HEK293 (cell line): ENCODE data around the gene HOXD9.

ENCODE experiments used
- CTCF ChIP-seq: fragments of 450-650 bp; formaldehyde crosslinking; IDR thresholded peaks from 2 replicates; pipeline ENCODE4 v1.5.1; 2016; ENCODE audit warnings: missing biosample characterization, missing genetic modification characterization
- PATZ1 ChIP-seq: fragments of 450-650 bp; formaldehyde crosslinking; IDR thresholded peaks from 2 replicates; pipeline ENCODE4 v1.5.1; 2016; ENCODE audit warnings: missing biosample characterization, missing genetic modification characterization
- REST ChIP-seq: fragments of 450-650 bp; formaldehyde crosslinking; IDR thresholded peaks from 2 replicates; pipeline ENCODE4 v1.5.1; 2016; ENCODE audit warnings: missing biosample characterization, missing genetic modification characterization
- SCRT1 ChIP-seq: fragments of 450-650 bp; formaldehyde crosslinking; IDR thresholded peaks from 2 replicates; pipeline ENCODE4 v1.5.1; 2016; ENCODE audit warnings: missing biosample characterization, missing genetic modification characterization, borderline replicate concordance
- YY1 ChIP-seq: fragments of 450-650 bp; formaldehyde crosslinking; IDR thresholded peaks from 2 replicates; pipeline ENCODE4 v1.5.1; 2018; ENCODE audit warnings: missing biosample characterization, missing genetic modification characterization
- ZBTB6 ChIP-seq: fragments of 450-650 bp; formaldehyde crosslinking; IDR thresholded peaks from 2 replicates; pipeline ENCODE4 v1.5.1; 2017; ENCODE audit warnings: missing biosample characterization, missing genetic modification characterization
- ZFP3 ChIP-seq: fragments of 450-650 bp; formaldehyde crosslinking; IDR thresholded peaks from 2 replicates; pipeline ENCODE4 v1.5.1; 2016; ENCODE audit warnings: low read depth, missing biosample characterization, missing genetic modification characterization
- ZNF184 ChIP-seq: fragments of 450-650 bp; IDR thresholded peaks from 2 replicates; pipeline ENCODE4 v1.5.1; 2018; ENCODE audit warnings: missing biosample characterization, mild to moderate bottlenecking, missing genetic modification characterization
- ZNF274 ChIP-seq, 2 experiments: fragments of 200-500 bp in 1 of 2; fragments of 450-650 bp in 1 of 2; sonication (Bioruptor generic) in 1 of 2; formaldehyde crosslinking in 1 of 2; IDR thresholded peaks; 2 replicates each; pipeline versions ENCODE4 v1.5.1 to v1.6.1; 2014 to 2016; ENCODE audit warnings: borderline replicate concordance in 1 of 2, inconsistent platforms in 1 of 2, low read length in 1 of 2, missing biosample characterization in 1 of 2, missing genetic modification characterization in 1 of 2
- ZNF302 ChIP-seq: fragments of 450-650 bp; formaldehyde crosslinking; IDR thresholded peaks from 2 replicates; pipeline ENCODE4 v1.5.1; 2016; ENCODE audit warnings: missing biosample characterization, missing genetic modification characterization, low read depth
- ZNF416 ChIP-seq: fragments of 450-650 bp; formaldehyde crosslinking; IDR thresholded peaks from 2 replicates; pipeline ENCODE4 v1.5.1; 2016; ENCODE audit warnings: missing biosample characterization, missing genetic modification characterization

GRCh38 chr2:176152350-176153181 lies 30.0 kb downstream of the HOXD9 start:
- TF ChIP-seq ZNF302 (tag by site-specific recombination) (no peak), CTCF (no peak), ZFP3 (tag by site-specific recombination) (no peak), ZNF416 (tag by site-specific recombination) (no peak), YY1 (tag by site-specific recombination) (no peak), PATZ1 (tag by site-specific recombination) (no peak), ZBTB6 (tag by site-specific recombination) (no peak), ZNF184 (tag by site-specific recombination) (no peak), ZNF274 (IDR thresholded peaks at IDR 0.05; ENCODE audit: low read length) (no peak), ZNF274 (tag by site-specific recombination; IDR thresholded peaks at IDR 0.05; ENCODE audit: borderline replicate concordance) (no peak), SCRT1 (no peak), REST (tag by site-specific recombination) (no peak)
